HCT116 (cell line): Measurements from ENCODE around the gene XG. TPM values are rescaled to one million over a fixed set of nuclear protein-coding genes. Genes with fewer than 3 reads are reported as not detected.
"Not testable (repeated sequence)": the region's sequence is repeated elsewhere in the genome, so short reads cannot be mapped to it uniquely, and the experiment has no call there.

Source experiments
- ATAC-seq: fragments of 200-7000 bp; cut with Tn5 transposase; 2 replicates; pipeline ENCODE4 v1.9.1; 2020; ENCODE audit warnings: mild to moderate bottlenecking, moderate library complexity
- Bru-seq: library from RNA; stranded (reverse); fragments of 400-500 nt; gene quantifications from one replicate; lab custom pipeline; 2021; lab: Mats Ljungman, UMichigan
- BruChase-seq, 2 experiments: library from RNA; stranded (reverse); fragments of 400-500 nt; gene quantifications; one replicate each; lab custom pipeline; 2021; lab: Mats Ljungman, UMichigan
- BruUV-seq: library from RNA; stranded (reverse); fragments of 400-500 nt; replicated peaks from 2 replicates; lab custom pipeline; 2021; lab: Mats Ljungman, UMichigan
- CTCF ChIA-PET: fragments of 300-600 bp; sonication (Branson Sonifier 250); formaldehyde crosslinking; loops from one replicate; lab custom pipeline; 2021; ENCODE audit warnings: antibody characterized with exemption; lab: Charles Lee
- POLR2A ChIA-PET: fragments of 300-600, 350-600 bp; sonication (Branson Sonifier 250); formaldehyde crosslinking; loops from one replicate; lab custom pipeline; 2021; ENCODE audit warnings: antibody characterized with exemption; lab: Charles Lee
- RAD21 ChIA-PET, 2 experiments: fragments of 300-600 bp; sonication (Branson Sonifier 250); formaldehyde crosslinking; loops; one replicate each; lab custom pipeline; 2023; ENCODE audit warnings: low total read pairs in 2 of 2; ENCODE audit not compliant: uncharacterized antibody in 2 of 2, unreplicated experiment in 2 of 2, low non-redundant PET in 1 of 2; lab: Charles Lee
- DNase-seq: peaks from one replicate; pipeline ENCODE4 v3.0.0-alpha.2; 2010; ENCODE audit warnings: low read depth, low spot score
- H2AFZ ChIP-seq: fragments of 200-600 bp; shearing (Covaris generic), sonication (generic); 2 replicates; pipeline ENCODE4 v1.6.1; 2017; ENCODE audit warnings: low read depth, mixed run types, mixed read lengths, antibody characterized with exemption, low read length; ENCODE audit not compliant: poor library complexity, severe bottlenecking
- H3K27ac ChIP-seq: 2 replicates; pipeline ENCODE4 v1.5.1; 2012; ENCODE audit warnings: low read depth, low read length
- H3K27me3 ChIP-seq: fragments of 200-600 bp; sonication (generic); 2 replicates; pipeline ENCODE4 v1.6.1; 2016; ENCODE audit warnings: mixed run types, low read length, mixed read lengths; ENCODE audit not compliant: insufficient read depth
- H3K36me3 ChIP-seq, 2 experiments: fragments of 200-500 bp in 1 of 2; fragments of 200-600 bp in 1 of 2; sonication (Bioruptor generic) in 1 of 2; sonication (generic) in 1 of 2; 2 replicates each; pipeline versions ENCODE4 v1.5.1 to v1.6.1; 2014 to 2016; ENCODE audit warnings: low read length in 2 of 2, inconsistent platforms in 1 of 2, mixed read lengths in 1 of 2, mixed run types in 1 of 2; ENCODE audit not compliant: insufficient read depth in 2 of 2, control insufficient read depth in 1 of 2
- H3K4me1 ChIP-seq, 2 experiments: fragments of 200-600 bp in 1 of 2; sonication (generic) in 1 of 2; 2 replicates each; pipeline versions ENCODE4 v1.5.1 to v1.6.1; 2012 to 2017; ENCODE audit warnings: low read length in 2 of 2, inconsistent platforms in 1 of 2, mild to moderate bottlenecking in 1 of 2, mixed read lengths in 1 of 2, mixed run types in 1 of 2, moderate library complexity in 1 of 2; ENCODE audit not compliant: insufficient read depth in 2 of 2, control insufficient read depth in 1 of 2
- H3K4me2 ChIP-seq: fragments of 200-600 bp; sonication (generic); 2 replicates; pipeline ENCODE4 v1.6.1; 2017; ENCODE audit warnings: mixed run types, low read length, mixed read lengths
- H3K4me3 ChIP-seq, 2 experiments: fragments of 200-600 bp in 1 of 2; sonication (generic) in 1 of 2; replicated peaks in 1 of 2; 2 replicates each; pipeline ENCODE4 v1.5.1; 2011 to 2016; ENCODE audit warnings: low read length in 2 of 2, control low read depth in 1 of 2, low read depth in 1 of 2, mild to moderate bottlenecking in 1 of 2, mixed read lengths in 1 of 2, mixed run types in 1 of 2
- H3K79me2 ChIP-seq: fragments of 200-600 bp; sonication (generic); 2 replicates; pipeline ENCODE4 v1.6.1; 2017; ENCODE audit warnings: mild to moderate bottlenecking, mixed run types, low read length, moderate library complexity, mixed read lengths; ENCODE audit not compliant: insufficient read depth
- H3K9ac ChIP-seq: fragments of 200-600 bp; sonication (generic); 2 replicates; pipeline ENCODE4 v1.6.1; 2016; ENCODE audit warnings: low read length, mixed read lengths
- H3K9me2 ChIP-seq: fragments of 200-600 bp; sonication (generic), shearing (Covaris generic); 2 replicates; pipeline ENCODE4 v1.6.1; 2017; ENCODE audit warnings: mixed run types, mild to moderate bottlenecking, moderate library complexity; ENCODE audit not compliant: insufficient read depth
- H3K9me3 ChIP-seq, 2 experiments: fragments of 200-500 bp in 1 of 2; fragments of 200-600 bp in 1 of 2; sonication (Bioruptor generic) in 1 of 2; sonication (generic) in 1 of 2; 2 replicates each; pipeline ENCODE4 v1.6.1; 2014 to 2017; ENCODE audit warnings: low read length in 2 of 2, mixed read lengths in 2 of 2, inconsistent platforms in 1 of 2, low read depth in 1 of 2, mild to moderate bottlenecking in 1 of 2, mixed run types in 1 of 2, moderate library complexity in 1 of 2; ENCODE audit not compliant: control insufficient read depth in 1 of 2, insufficient read depth in 1 of 2
- H4K20me1 ChIP-seq: fragments of 200-600 bp; sonication (generic), shearing (Covaris generic); 2 replicates; pipeline ENCODE4 v1.6.1; 2017; ENCODE audit warnings: mixed run types, mild to moderate bottlenecking, moderate library complexity; ENCODE audit not compliant: insufficient read depth
- CEBPB ChIP-seq: IDR thresholded peaks from 2 replicates; pipeline ENCODE4 v1.6.1; 2012; ENCODE audit warnings: low read depth
- EGR1 ChIP-seq: IDR thresholded peaks from 2 replicates; pipeline ENCODE4 v1.6.1; 2012; ENCODE audit warnings: low read depth
- ELF1 ChIP-seq: IDR thresholded peaks from 2 replicates; pipeline ENCODE4 v1.6.1; 2012; ENCODE audit warnings: low read depth, borderline replicate concordance
- JUND ChIP-seq: IDR thresholded peaks from 2 replicates; pipeline ENCODE4 v1.6.1; 2012
- MAX ChIP-seq: IDR thresholded peaks from 2 replicates; pipeline ENCODE4 v1.6.1; 2012
- POLR2AphosphoS5 ChIP-seq: IDR thresholded peaks from 2 replicates; pipeline ENCODE4 v1.6.1; 2011; ENCODE audit warnings: mild to moderate bottlenecking, low read depth, low read length, moderate library complexity
- RAD21 ChIP-seq: IDR thresholded peaks from 2 replicates; pipeline ENCODE4 v1.6.1; 2012; ENCODE audit warnings: low read depth, mild to moderate bottlenecking
- REST ChIP-seq: IDR thresholded peaks from 2 replicates; pipeline ENCODE4 v1.6.1; 2012; ENCODE audit warnings: low read depth
- SRF ChIP-seq: IDR thresholded peaks from 2 replicates; pipeline ENCODE4 v1.6.1; 2012; ENCODE audit warnings: low read depth
- ZBTB33 ChIP-seq: IDR thresholded peaks from 2 replicates; pipeline ENCODE4 v1.6.1; 2011; ENCODE audit warnings: mild to moderate bottlenecking, low read length, moderate library complexity; ENCODE audit not compliant: insufficient replicate concordance; ENCODE audit errors: extremely low read depth
- ZNF274 ChIP-seq: fragments of 200-500 bp; sonication (Bioruptor generic); IDR thresholded peaks from 2 replicates; pipeline ENCODE4 v1.6.1; 2014; ENCODE audit warnings: mild to moderate bottlenecking, low read depth, low read length, inconsistent platforms
- intact Hi-C: fragments of 100-400 bp; cut with micrococcal nuclease; formaldehyde crosslinking; loops from 2 replicates; pipeline ENCODE4 v1.10.0; 2022
- long read RNA-seq: library from polyadenylated mRNA; unstranded; transcript quantifications from one replicate; pipeline ENCODE4 v2.0.0, GENCODE V29; 2021; ENCODE audit not compliant: unreplicated experiment
- polyA plus RNA-seq: library from polyadenylated mRNA; unstranded; fragments of >200 nt; gene quantifications from 2 replicates; pipeline ENCODE4 v1.2.1, GENCODE V29; 2012; ENCODE audit warnings: missing spikeins
- total RNA-seq: library from RNA; stranded (reverse); gene quantifications from one replicate; pipeline ENCODE4 v1.2.1, GENCODE V29; 2021; ENCODE audit not compliant: unreplicated experiment
- TF ChIP-seq, protein P1 (sequence below), 3 experiments: fragments of 200-600 bp in 1 of 3; sonication (generic) in 1 of 3; IDR thresholded peaks in 2 of 3; conservative IDR thresholded peaks in 1 of 3; 2 replicates each; pipeline ENCODE4 v1.5.1; 2012 to 2017; ENCODE audit warnings: low read depth in 2 of 3, low read length in 2 of 3, antibody characterized with exemption in 1 of 3, borderline replicate concordance in 1 of 3, control low read depth in 1 of 3, mild to moderate bottlenecking in 1 of 3, mixed read lengths in 1 of 3, mixed run types in 1 of 3, moderate library complexity in 1 of 3; ENCODE audit not compliant: insufficient read depth in 1 of 3

Gene XG
- total RNA-seq, result not detected
- polyA plus RNA-seq, result not detected in 2 replicates
- percentile 8 among the genes with signal in this experiment for Bru-seq, nascent RNA
- percentile 15 among the genes with signal in this experiment for BruChase-seq, experiment 1, labeled RNA remaining after a 6-hour chase
- percentile 13 among the genes with signal in this experiment for BruChase-seq, experiment 2, labeled RNA remaining after a 2-hour chase
- long read RNA-seq, result 0 reads

GRCh38 chrX:2751874-2752300, at the start of gene XG:
XG (plus strand) TSS chrX:2752040; CDS start chrX:2752275, 235 bp downstream.
- H3K27ac ChIP-seq, H3K9me2 ChIP-seq, H3K4me1 ChIP-seq, POLR2A ChIA-PET, BruUV-seq, H3K9ac ChIP-seq, H3K27me3 ChIP-seq, H3K4me3 ChIP-seq, CTCF ChIA-PET, H3K79me2 ChIP-seq, H3K4me2 ChIP-seq, H3K36me3 ChIP-seq, RAD21 ChIA-PET, ATAC-seq, H2AFZ ChIP-seq, H3K9me3 ChIP-seq, DNase-seq, H4K20me1 ChIP-seq, intact Hi-C loops: not testable (repeated sequence)

GRCh38 chrX:2703991-2704369, 47.9 kb upstream of the XG start:
- H3K27ac ChIP-seq, result no peak overlapping the region
- no peaks in the 10 kb centered on the region for H3K36me3 ChIP-seq
- ATAC-seq (no peak), DNase-seq (no peak)
- BruUV-seq, result no TSS peak
- H3K4me1 ChIP-seq, result peaks cover 4 to 28% of the 10 kb centered on the region in 2 experiments; a peak in 3 of 4 replicates
- intact Hi-C loops, result no loop called here
- no peaks in the 10 kb centered on the region for H3K27me3 ChIP-seq
- H3K4me2 ChIP-seq, result no peak overlapping the region
- POLR2A ChIA-PET, result no interaction called here
- CTCF ChIA-PET, result no interaction called here
- H3K9ac ChIP-seq, result no peak overlapping the region
- H3K4me3 ChIP-seq, result no peak overlapping the region
- peaks cover 30% of the 10 kb centered on the region for H3K79me2 ChIP-seq
- no peaks in the 10 kb centered on the region for H3K9me2 ChIP-seq
- H4K20me1 ChIP-seq, result no peaks in the 10 kb centered on the region
- no peaks in the 10 kb centered on the region for H3K9me3 ChIP-seq
- no peak overlapping the region for H2AFZ ChIP-seq
- RAD21 ChIA-PET, result no interaction called here
- TF ChIP-seq RAD21, result no peak
- no peak for TF ChIP-seq POLR2AphosphoS5
- TF ChIP-seq EGR1, result no peak
- no peak for TF ChIP-seq MAX
- no peak for TF ChIP-seq REST
- TF ChIP-seq SRF, result no peak
- no peak for TF ChIP-seq ZNF274
- TF ChIP-seq ZBTB33, result no peak
- TF ChIP-seq, protein P1, sequence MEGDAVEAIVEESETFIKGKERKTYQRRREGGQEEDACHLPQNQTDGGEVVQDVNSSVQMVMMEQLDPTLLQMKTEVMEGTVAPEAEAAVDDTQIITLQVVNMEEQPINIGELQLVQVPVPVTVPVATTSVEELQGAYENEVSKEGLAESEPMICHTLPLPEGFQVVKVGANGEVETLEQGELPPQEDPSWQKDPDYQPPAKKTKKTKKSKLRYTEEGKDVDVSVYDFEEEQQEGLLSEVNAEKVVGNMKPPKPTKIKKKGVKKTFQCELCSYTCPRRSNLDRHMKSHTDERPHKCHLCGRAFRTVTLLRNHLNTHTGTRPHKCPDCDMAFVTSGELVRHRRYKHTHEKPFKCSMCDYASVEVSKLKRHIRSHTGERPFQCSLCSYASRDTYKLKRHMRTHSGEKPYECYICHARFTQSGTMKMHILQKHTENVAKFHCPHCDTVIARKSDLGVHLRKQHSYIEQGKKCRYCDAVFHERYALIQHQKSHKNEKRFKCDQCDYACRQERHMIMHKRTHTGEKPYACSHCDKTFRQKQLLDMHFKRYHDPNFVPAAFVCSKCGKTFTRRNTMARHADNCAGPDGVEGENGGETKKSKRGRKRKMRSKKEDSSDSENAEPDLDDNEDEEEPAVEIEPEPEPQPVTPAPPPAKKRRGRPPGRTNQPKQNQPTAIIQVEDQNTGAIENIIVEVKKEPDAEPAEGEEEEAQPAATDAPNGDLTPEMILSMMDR (IDR thresholded peaks at IDR 0.05 in 2 of 3, conservative IDR thresholded peaks at IDR 0.05 in 1 of 3; ENCODE audit: borderline replicate concordance in 1 of 3, insufficient read depth in 1 of 3, low read depth in 2 of 3, low read length in 2 of 3), result no peak
- no peak for TF ChIP-seq CEBPB
- no peak for TF ChIP-seq ELF1
- TF ChIP-seq JUND, result no peak
